ENCODE measurements around the gene DUSP2. TPM values are rescaled to one million over a fixed set of nuclear protein-coding genes. Genes with fewer than 3 reads are reported as not detected.

Gene DUSP2
- total RNA-seq, 1 experiment from 2014 or later: 1.4 TPM

DNA sequence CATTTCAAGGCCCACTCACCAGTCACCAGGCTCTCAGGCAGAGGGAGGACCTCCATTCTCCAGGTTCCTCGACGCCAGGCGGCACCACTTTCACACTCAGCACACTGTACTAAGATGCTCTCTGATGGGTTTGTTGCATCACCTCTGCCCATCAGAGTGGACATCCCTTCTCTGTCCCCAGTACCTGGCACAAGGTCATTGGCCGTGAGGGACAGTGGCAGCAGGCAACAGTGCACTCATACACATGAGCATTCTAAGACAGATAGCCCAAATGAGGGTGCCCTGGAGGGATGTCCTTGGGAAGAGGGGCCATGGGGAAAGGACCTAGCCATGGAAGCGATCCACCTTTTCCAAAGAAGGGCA is 25.9 kb downstream of the DUSP2 start:
- Histone ChIP-seq H3K27me3 (replicated peaks; ENCODE audit: insufficient read depth, low read depth, low read length, poor library complexity) (peaks cover 3% of the 10 kb centered on the region), H3K9me3 (ENCODE audit: low read depth, low read length, poor library complexity, severe bottlenecking) (no peaks in the 10 kb centered on the region), H3K27ac (ENCODE audit: low read depth, low read length, poor library complexity, severe bottlenecking) (no peak overlapping the region), H3K36me3 (ENCODE audit: insufficient read depth, low read length, poor library complexity, severe bottlenecking) (no peaks in the 10 kb centered on the region), H3K4me1 (ENCODE audit: insufficient read depth, low read length, poor library complexity, severe bottlenecking) (no peaks in the 10 kb centered on the region), H3K4me3 (ENCODE audit: low read depth, low read length, poor library complexity, severe bottlenecking) (no peak overlapping the region)
- no TSS peak for BruUV-seq (replicated peaks)
- DNase-seq (ENCODE audit: low spot score): no peak
- POLR2A ChIA-PET (ENCODE audit: low non-redundant PET): no interaction called here
- CTCF ChIA-PET: no interaction called here
- TF ChIP-seq EZH2 (IDR thresholded peaks at IDR 0.05; ENCODE audit: borderline replicate concordance, low read depth, low read length, poor library complexity, severe bottlenecking): no peak
- TF ChIP-seq, protein P1, sequence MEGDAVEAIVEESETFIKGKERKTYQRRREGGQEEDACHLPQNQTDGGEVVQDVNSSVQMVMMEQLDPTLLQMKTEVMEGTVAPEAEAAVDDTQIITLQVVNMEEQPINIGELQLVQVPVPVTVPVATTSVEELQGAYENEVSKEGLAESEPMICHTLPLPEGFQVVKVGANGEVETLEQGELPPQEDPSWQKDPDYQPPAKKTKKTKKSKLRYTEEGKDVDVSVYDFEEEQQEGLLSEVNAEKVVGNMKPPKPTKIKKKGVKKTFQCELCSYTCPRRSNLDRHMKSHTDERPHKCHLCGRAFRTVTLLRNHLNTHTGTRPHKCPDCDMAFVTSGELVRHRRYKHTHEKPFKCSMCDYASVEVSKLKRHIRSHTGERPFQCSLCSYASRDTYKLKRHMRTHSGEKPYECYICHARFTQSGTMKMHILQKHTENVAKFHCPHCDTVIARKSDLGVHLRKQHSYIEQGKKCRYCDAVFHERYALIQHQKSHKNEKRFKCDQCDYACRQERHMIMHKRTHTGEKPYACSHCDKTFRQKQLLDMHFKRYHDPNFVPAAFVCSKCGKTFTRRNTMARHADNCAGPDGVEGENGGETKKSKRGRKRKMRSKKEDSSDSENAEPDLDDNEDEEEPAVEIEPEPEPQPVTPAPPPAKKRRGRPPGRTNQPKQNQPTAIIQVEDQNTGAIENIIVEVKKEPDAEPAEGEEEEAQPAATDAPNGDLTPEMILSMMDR (conservative IDR thresholded peaks at IDR 0.05; ENCODE audit: low read depth, low read length): no peak
- intact Hi-C loops (cut with micrococcal nuclease; ENCODE audit: unreplicated experiment): loop anchor here (10.0 kb wide), 1 partner anchor 55 kb away; no protein-coding TSS in a partner anchor

DNA sequence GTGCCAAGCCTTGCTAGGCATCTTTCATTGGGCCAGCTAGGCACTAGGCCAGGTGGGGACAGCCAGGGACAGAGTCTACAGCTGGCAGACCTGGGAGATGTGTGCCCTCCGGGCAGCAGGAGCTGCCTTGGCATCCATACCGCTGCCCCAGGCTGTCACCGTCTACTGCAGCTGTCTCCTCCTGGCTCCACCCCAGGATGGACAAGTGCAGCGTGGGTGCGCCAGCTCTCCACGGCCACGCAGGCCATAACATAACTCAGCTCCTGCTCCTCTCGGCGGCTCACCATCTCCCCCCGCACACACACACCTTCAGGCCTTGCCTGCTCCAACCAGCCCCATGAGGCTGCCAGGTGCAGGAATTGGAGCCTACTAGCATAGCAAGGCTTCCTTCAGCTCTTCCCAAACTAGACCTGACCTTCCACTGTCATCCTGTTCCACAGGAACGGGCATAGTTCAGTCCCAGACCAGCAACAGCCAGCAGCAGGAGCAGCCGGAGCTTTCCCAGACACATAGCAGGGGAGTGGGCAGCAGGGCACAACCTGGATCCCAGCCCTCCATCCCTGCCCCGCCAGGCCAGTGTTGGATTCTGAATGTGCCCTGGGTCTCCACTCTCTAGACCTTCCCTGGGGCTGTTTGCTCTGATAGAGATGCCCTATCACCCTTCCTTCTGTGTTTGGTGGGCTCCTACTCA is 26.4 kb downstream of the DUSP2 start:
- no TSS peak for BruUV-seq (replicated peaks)
- Histone ChIP-seq H3K36me3 (ENCODE audit: insufficient read depth, low read length, poor library complexity, severe bottlenecking) (no peaks in the 10 kb centered on the region), H3K27ac (ENCODE audit: low read depth, low read length, poor library complexity, severe bottlenecking) (no peak overlapping the region), H3K4me3 (ENCODE audit: low read depth, low read length, poor library complexity, severe bottlenecking) (no peak overlapping the region), H3K4me1 (ENCODE audit: insufficient read depth, low read length, poor library complexity, severe bottlenecking) (no peaks in the 10 kb centered on the region), H3K27me3 (replicated peaks; ENCODE audit: insufficient read depth, low read depth, low read length, poor library complexity) (peaks cover 3% of the 10 kb centered on the region), H3K9me3 (ENCODE audit: low read depth, low read length, poor library complexity, severe bottlenecking) (no peaks in the 10 kb centered on the region)
- ChIA-PET POLR2A (ENCODE audit: low non-redundant PET) (no interaction called here), CTCF (interaction anchor here (1.2 kb wide), 1 partner anchor 55 kb away, joined by 3 read pairs; no protein-coding TSS in a partner anchor)
- intact Hi-C loops (cut with micrococcal nuclease; ENCODE audit: unreplicated experiment): loop anchor here (10.0 kb wide), 1 partner anchor 56 kb away; no protein-coding TSS in a partner anchor
- no peak for DNase-seq (ENCODE audit: low spot score)
- TF ChIP-seq, protein P1 (conservative IDR thresholded peaks at IDR 0.05; ENCODE audit: low read depth, low read length): no peak
- no peak for TF ChIP-seq EZH2 (IDR thresholded peaks at IDR 0.05; ENCODE audit: borderline replicate concordance, low read depth, low read length, poor library complexity, severe bottlenecking)

DNA sequence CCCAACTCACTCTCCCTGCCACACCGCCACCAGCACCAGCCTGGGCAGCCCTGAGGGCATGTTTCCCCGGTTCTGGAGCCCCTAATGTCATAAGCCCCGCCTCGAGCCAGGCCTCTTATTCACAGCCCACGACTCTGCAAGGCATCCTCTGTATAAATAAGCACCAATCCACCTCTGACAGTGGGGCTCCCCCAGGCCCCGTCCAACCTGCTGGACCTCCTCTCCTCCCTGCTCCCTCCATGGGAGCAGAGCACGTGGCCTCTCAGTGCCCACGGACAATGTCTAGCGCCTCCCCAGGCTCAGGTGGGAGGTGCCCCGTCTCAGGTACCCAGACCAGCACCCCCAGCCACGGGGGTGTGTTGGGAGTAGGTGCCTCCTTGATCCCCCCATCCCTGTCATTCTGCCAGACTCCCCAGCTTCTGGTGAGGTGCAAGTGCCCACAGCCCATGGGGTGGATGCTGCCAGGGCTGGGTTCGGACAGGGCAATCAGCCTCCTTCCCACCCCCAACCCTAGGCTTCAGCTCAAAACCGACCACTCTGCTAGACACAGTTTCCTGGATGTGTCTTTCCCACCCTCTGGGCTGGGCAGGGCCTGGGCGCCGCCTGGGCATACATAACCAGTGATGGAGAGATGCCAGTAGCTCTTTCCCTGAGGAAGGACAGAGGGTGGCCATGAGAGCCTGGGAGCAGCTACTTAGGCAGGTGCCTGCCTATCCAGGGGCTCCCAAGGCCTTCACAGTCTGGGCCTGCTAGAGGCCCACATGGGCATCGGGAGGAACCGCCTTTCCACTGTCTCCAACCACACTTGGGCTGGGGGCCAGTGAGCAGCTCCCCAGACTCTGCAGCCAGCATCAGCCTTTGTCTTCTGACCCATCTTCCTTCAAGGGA is 27.3 kb downstream of the DUSP2 start:
- no TSS peak for BruUV-seq (replicated peaks)
- intact Hi-C loops (cut with micrococcal nuclease; ENCODE audit: unreplicated experiment): loop anchor here (10.0 kb wide), 1 partner anchor 57 kb away; no protein-coding TSS in a partner anchor
- CTCF ChIA-PET: interaction anchor here (0.6 to 1.3 kb wide), 4 partner anchors 56 to 894 kb away, joined by 3 to 4 read pairs (median 3); partner anchors contain the start of gene STARD7
- Histone ChIP-seq H3K27me3 (replicated peaks; ENCODE audit: insufficient read depth, low read depth, low read length, poor library complexity) (peaks cover 3% of the 10 kb centered on the region), H3K4me1 (ENCODE audit: insufficient read depth, low read length, poor library complexity, severe bottlenecking) (no peaks in the 10 kb centered on the region), H3K27ac (ENCODE audit: low read depth, low read length, poor library complexity, severe bottlenecking) (no peak overlapping the region), H3K4me3 (ENCODE audit: low read depth, low read length, poor library complexity, severe bottlenecking) (no peak overlapping the region), H3K36me3 (ENCODE audit: insufficient read depth, low read length, poor library complexity, severe bottlenecking) (no peaks in the 10 kb centered on the region), H3K9me3 (ENCODE audit: low read depth, low read length, poor library complexity, severe bottlenecking) (no peaks in the 10 kb centered on the region)
- no peak for DNase-seq (ENCODE audit: low spot score)
- POLR2A ChIA-PET (ENCODE audit: low non-redundant PET): no interaction called here
- TF ChIP-seq EZH2 (IDR thresholded peaks at IDR 0.05; ENCODE audit: borderline replicate concordance, low read depth, low read length, poor library complexity, severe bottlenecking): no peak
- TF ChIP-seq, protein P1 (conservative IDR thresholded peaks at IDR 0.05; ENCODE audit: low read depth, low read length): no peak
